Spleen (tissue), 11 donors: ENCODE measurements around the gene KCNAB1. TPM values are rescaled to one million over a fixed set of nuclear protein-coding genes. Genes with fewer than 3 reads are reported as not detected.

ENCODE experiments used
- DNase-seq: peaks from one replicate; pipeline ENCODE4 v3.0.0-alpha.2; 2020
- H3K27ac ChIP-seq, 8 donors: fragments of 200-600 bp; sonication (generic) in 7 of 8; 1 replicate in 4 of 8; 2 replicates in 4 of 8; pipeline versions ENCODE4 v1.5.0 to v1.8.0; 2016 to 2021; ENCODE audit warnings: inconsistent platforms in 4 of 8, mild to moderate bottlenecking in 4 of 8, moderate library complexity in 1 of 8
- H3K27me3 ChIP-seq, 7 donors: fragments of 200-600 bp; sonication (generic) in 6 of 7; replicated peaks in 1 of 7; 1 replicate in 4 of 7; 2 replicates in 3 of 7; pipeline versions ENCODE4 v1.5.0 to v1.8.0; 2016 to 2021; ENCODE audit warnings: inconsistent platforms in 3 of 7, mild to moderate bottlenecking in 1 of 7
- H3K36me3 ChIP-seq, 6 donors: fragments of 200-600 bp; sonication (generic) in 5 of 6; 1 replicate in 4 of 6; 2 replicates in 2 of 6; pipeline versions ENCODE4 v1.5.0 to v1.8.0; 2016 to 2021; ENCODE audit warnings: inconsistent platforms in 2 of 6
- H3K4me1 ChIP-seq, 6 donors: fragments of 200-600 bp; sonication (generic) in 5 of 6; 1 replicate in 3 of 6; 2 replicates in 3 of 6; pipeline versions ENCODE4 v1.5.0 to v1.8.0; 2016 to 2021; ENCODE audit warnings: inconsistent platforms in 3 of 6
- H3K4me3 ChIP-seq, 8 donors: fragments of 200-600 bp; sonication (generic) in 7 of 8; 1 replicate in 4 of 8; 2 replicates in 4 of 8; pipeline versions ENCODE4 v1.5.0 to v1.8.0; 2016 to 2021; ENCODE audit warnings: inconsistent platforms in 4 of 8, mild to moderate bottlenecking in 4 of 8, moderate library complexity in 2 of 8
- H3K9me3 ChIP-seq, 8 donors: fragments of 200-600 bp; sonication (generic) in 7 of 8; 1 replicate in 4 of 8; 2 replicates in 4 of 8; pipeline versions ENCODE4 v1.5.0 to v1.8.0; 2016 to 2021; ENCODE audit warnings: inconsistent platforms in 4 of 8
- CTCF ChIP-seq, 11 experiments: fragments of 200-600 bp in 7 of 11; fragments of 450-650 bp in 4 of 11; sonication (generic) in 4 of 11; IDR thresholded peaks in 8 of 11; conservative IDR thresholded peaks in 3 of 11; 1 replicate in 7 of 11; 2 replicates in 4 of 11; pipeline versions ENCODE4 v1.4.0 to v1.8.0; 2016 to 2021; ENCODE audit warnings: antibody characterized with exemption in 11 of 11, inconsistent platforms in 4 of 11, mild to moderate bottlenecking in 1 of 11
- POLR2A ChIP-seq, 3 donors: fragments of 450-650 bp; IDR thresholded peaks; one replicate each; pipeline ENCODE4 v1.5.1; 2017; ENCODE audit warnings: antibody characterized with exemption in 3 of 3, mild to moderate bottlenecking in 1 of 3
- POLR2AphosphoS5 ChIP-seq, 3 donors: sonication (generic); formaldehyde crosslinking; IDR thresholded peaks; one replicate each; pipeline ENCODE4 v1.5.1; 2017; ENCODE audit warnings: antibody characterized with exemption in 3 of 3
- WGBS, 5 donors: extraction: QIAGEN DNeasy Blood & Tissue Kit in 3 of 5; methylation state at CpG; one replicate each; pipeline versions ENCODE4 v1.1.5 to v1.1.7; 2013 to 2018; 5-methylcytosine and 5-hydroxymethylcytosine counted together
- intact Hi-C: fragments of 100-400 bp; cut with DNase I; formaldehyde crosslinking; loops from one replicate; pipeline ENCODE4 v1.15.0; 2023; ENCODE audit warnings: low total_unique reads
- polyA plus RNA-seq, 3 donors: library from polyadenylated mRNA; stranded (reverse); fragments of 200-250 nt; gene quantifications; one replicate each; pipeline ENCODE4 v1.2.1, GENCODE V29; 2013
- total RNA-seq, 7 donors: library from RNA; depleted of rRNA in 3 of 7; stranded (reverse); fragments of >200 nt in 3 of 7; fragmentation: NEBNext Ultra II Directional in 4 of 7; extraction: Animal tissue kit (Norgen Biotek cat#: 25700) in 4 of 7; gene quantifications; one replicate each; pipeline versions ENCODE4 v1.1.0 to v1.2.1, GENCODE V29; 2016 to 2021
- donor health status: healthy with polysubstance abuse.
- donor health status: DM: no; HTN: no; CAD: no; lungs with moderate emphysema.
- donor health status: DM: no; HTN: no; CAD: no.
- donor health status: Bipolar disorder and iron deficiency.
- donor health status: healthy.
- donor health status: DM: no; HTN: no; CAD: no.
- donor health status: DM: yes; HTN: yes; CAD: no.

KCNAB1 gene
- total and polyA plus RNA-seq, 10 donors = 0.59 to 10.5 (median 6.3) TPM

- H3K27ac ChIP-seq = no peak overlapping the region
- H3K9me3 ChIP-seq = no peaks in the 10 kb centered on the region
- no peak for TF ChIP-seq POLR2AphosphoS5 (IDR thresholded peaks at IDR 0.05)
- TF ChIP-seq CTCF (IDR thresholded peaks at IDR 0.05 in 8 of 11, conservative IDR thresholded peaks at IDR 0.05 in 3 of 11) = no peak
- no peak for TF ChIP-seq POLR2A (IDR thresholded peaks at IDR 0.05)
- WGBS, 5 donors = 68 to 89% (median 81%) methylated on average over 4 of the region's 4 CpGs
- no peaks in the 10 kb centered on the region for H3K27me3 ChIP-seq
- no peaks in the 10 kb centered on the region for H3K4me1 ChIP-seq
- DNase-seq = no peak
- H3K4me3 ChIP-seq = no peak overlapping the region
- intact Hi-C loops = no loop called here
- no peaks in the 10 kb centered on the region for H3K36me3 ChIP-seq
Measured at GRCh38 chr3:156395961-156396710, 275.8 kb downstream of the KCNAB1 start.

- Histone ChIP-seq H3K27me3 (no peaks in the 10 kb centered on the region), H3K36me3 (no peaks in the 10 kb centered on the region), H3K27ac (no peak overlapping the region), H3K4me3 (no peak overlapping the region), H3K9me3 (no peaks in the 10 kb centered on the region), H3K4me1 (no peaks in the 10 kb centered on the region)
- WGBS, 5 donors = 89 to 98% (median 92%) methylated on average over 4 of the region's 4 CpGs
- DNase-seq = no peak
- TF ChIP-seq CTCF (IDR thresholded peaks at IDR 0.05 in 8 of 11, conservative IDR thresholded peaks at IDR 0.05 in 3 of 11) = no peak
- no peak for TF ChIP-seq POLR2A (IDR thresholded peaks at IDR 0.05)
- TF ChIP-seq POLR2AphosphoS5 (IDR thresholded peaks at IDR 0.05) = no peak
- intact Hi-C loops = no loop called here
Measured at GRCh38 chr3:156396851-156397250, 276.5 kb downstream of the KCNAB1 start.

- Histone ChIP-seq H3K9me3 (no peaks in the 10 kb centered on the region), H3K36me3 (no peaks in the 10 kb centered on the region), H3K27me3 (no peaks in the 10 kb centered on the region), H3K27ac (no peak overlapping the region), H3K4me1 (no peaks in the 10 kb centered on the region), H3K4me3 (no peak overlapping the region)
- TF ChIP-seq CTCF (IDR thresholded peaks at IDR 0.05 in 8 of 11, conservative IDR thresholded peaks at IDR 0.05 in 3 of 11) (no peak), POLR2AphosphoS5 (IDR thresholded peaks at IDR 0.05) (no peak), POLR2A (IDR thresholded peaks at IDR 0.05) (no peak)
- DNase-seq = no peak
- intact Hi-C loops = no loop called here
Measured at GRCh38 chr3:156397534-156397933, 277.2 kb downstream of the KCNAB1 start.

GRCh38 chr3:156400062-156400461 is 279.7 kb downstream of the KCNAB1 start:
- no peaks in the 10 kb centered on the region for H3K36me3 ChIP-seq
- H3K4me1 ChIP-seq = no peaks in the 10 kb centered on the region
- intact Hi-C loops = no loop called here
- 75 to 86% (median 85%) methylated on average over 2 of the region's 2 CpGs for WGBS, 5 donors
- no peak for DNase-seq
- no peaks in the 10 kb centered on the region for H3K9me3 ChIP-seq
- TF ChIP-seq POLR2AphosphoS5 (IDR thresholded peaks at IDR 0.05) (no peak), POLR2A (IDR thresholded peaks at IDR 0.05) (no peak), CTCF (IDR thresholded peaks at IDR 0.05 in 8 of 11, conservative IDR thresholded peaks at IDR 0.05 in 3 of 11) (no peak)
- H3K27ac ChIP-seq = no peak overlapping the region
- no peaks in the 10 kb centered on the region for H3K27me3 ChIP-seq
- H3K4me3 ChIP-seq = no peak overlapping the region
